Right atrium auricular region (tissue), 2 donors: ENCODE results near the gene PGBD4. TPM values are rescaled to one million over a fixed set of nuclear protein-coding genes. Genes with fewer than 3 reads are reported as not detected.

Source experiments
- DNase-seq: peaks from one replicate; pipeline ENCODE4 v3.0.0-alpha.2; 2019; ENCODE audit warnings: low spot score
- H3K27ac ChIP-seq, 2 donors: fragments of 200-600 bp; sonication (generic); 1 replicate in 1 of 2; 2 replicates in 1 of 2; pipeline ENCODE4 v1.5.1; 2016 to 2019
- H3K27me3 ChIP-seq, 2 donors: fragments of 200-600 bp; sonication (generic); one replicate each; pipeline versions ENCODE4 v1.5.1 to v1.6.0; 2017 to 2019
- H3K36me3 ChIP-seq: fragments of 200-600 bp; sonication (generic); one replicate; pipeline ENCODE4 v1.5.1; 2016
- H3K4me1 ChIP-seq, 2 donors: fragments of 200-600 bp; sonication (generic); one replicate each; pipeline versions ENCODE4 v1.5.1 to v1.6.0; 2017 to 2019
- H3K4me3 ChIP-seq, 2 donors: fragments of 200-600 bp; sonication (generic); 1 replicate in 1 of 2; 2 replicates in 1 of 2; pipeline ENCODE4 v1.5.1; 2017 to 2019; ENCODE audit warnings: mild to moderate bottlenecking in 1 of 2, moderate library complexity in 1 of 2
- H3K9me3 ChIP-seq, 2 donors: fragments of 200-600 bp; sonication (generic); one replicate each; pipeline ENCODE4 v1.5.1; 2019
- total RNA-seq, 2 donors: library from RNA; depleted of rRNA; stranded (reverse); fragments of >200 nt; gene quantifications; one replicate each; pipeline ENCODE4 v1.1.0, GENCODE V29; 2016
- TF ChIP-seq, protein P1 (sequence below), 2 donors: fragments of 200-600 bp; sonication (generic); IDR thresholded peaks; one replicate each; pipeline ENCODE4 v1.5.1; 2019; ENCODE audit warnings: antibody characterized with exemption in 2 of 2

The PGBD4 gene
- total RNA-seq: 1 to 10 TPM; 2.0 to 2.3 TPM

DNA sequence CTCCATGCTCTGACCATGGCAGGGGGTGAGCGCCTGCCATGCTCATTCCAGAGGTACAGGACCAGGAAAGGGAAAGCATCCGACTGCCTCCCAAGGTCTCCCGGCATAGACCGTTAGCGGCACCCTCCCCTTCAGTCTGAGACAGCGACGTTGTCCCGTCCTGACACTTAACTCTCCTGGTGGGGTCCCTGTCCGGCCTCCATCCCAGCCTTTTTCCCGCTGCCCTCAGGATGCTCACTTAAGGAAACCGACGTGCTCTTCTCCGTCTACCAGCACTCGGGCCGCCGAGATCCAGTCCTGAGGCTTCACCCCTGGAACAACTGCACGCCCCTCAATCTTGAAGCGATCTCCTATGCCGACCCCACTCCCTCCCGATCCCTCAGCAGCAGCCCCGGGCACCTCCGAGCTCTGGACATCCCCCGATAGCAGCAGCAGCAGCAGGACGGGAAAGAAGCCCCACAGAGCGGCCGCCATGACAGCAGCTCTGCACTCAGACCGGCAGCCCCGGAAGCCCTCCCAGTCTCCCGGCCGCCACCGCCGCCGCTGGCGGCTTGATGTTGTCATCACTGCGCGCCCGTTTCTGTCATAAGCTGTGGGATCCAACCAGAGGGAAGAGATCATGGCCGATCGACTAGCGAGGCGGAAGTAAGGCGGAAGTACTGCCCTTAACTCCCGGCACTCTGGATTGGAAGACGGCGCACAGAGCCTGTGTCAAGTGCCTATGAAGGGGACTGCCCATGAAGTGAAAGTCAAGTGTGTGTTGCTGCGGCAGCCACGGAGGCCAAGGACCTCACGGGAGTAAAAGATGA lies at the start of gene PGBD4, which contains the start of gene EMC7:
PGBD4 (plus strand) TSS at position 718 of the 809 bp plus-strand sequence. CDS start 449 bp downstream, outside the sequence.
EMC7 (minus strand) TSS at position 497 of the 809 bp plus-strand sequence; CDS start at position 474, 23 bp downstream.
- peak; percentile 99 for DNase-seq
- TF ChIP-seq, protein P1, sequence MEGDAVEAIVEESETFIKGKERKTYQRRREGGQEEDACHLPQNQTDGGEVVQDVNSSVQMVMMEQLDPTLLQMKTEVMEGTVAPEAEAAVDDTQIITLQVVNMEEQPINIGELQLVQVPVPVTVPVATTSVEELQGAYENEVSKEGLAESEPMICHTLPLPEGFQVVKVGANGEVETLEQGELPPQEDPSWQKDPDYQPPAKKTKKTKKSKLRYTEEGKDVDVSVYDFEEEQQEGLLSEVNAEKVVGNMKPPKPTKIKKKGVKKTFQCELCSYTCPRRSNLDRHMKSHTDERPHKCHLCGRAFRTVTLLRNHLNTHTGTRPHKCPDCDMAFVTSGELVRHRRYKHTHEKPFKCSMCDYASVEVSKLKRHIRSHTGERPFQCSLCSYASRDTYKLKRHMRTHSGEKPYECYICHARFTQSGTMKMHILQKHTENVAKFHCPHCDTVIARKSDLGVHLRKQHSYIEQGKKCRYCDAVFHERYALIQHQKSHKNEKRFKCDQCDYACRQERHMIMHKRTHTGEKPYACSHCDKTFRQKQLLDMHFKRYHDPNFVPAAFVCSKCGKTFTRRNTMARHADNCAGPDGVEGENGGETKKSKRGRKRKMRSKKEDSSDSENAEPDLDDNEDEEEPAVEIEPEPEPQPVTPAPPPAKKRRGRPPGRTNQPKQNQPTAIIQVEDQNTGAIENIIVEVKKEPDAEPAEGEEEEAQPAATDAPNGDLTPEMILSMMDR (IDR thresholded peaks at IDR 0.05): no peak
- no peaks in the 10 kb centered on the region for H3K27me3 ChIP-seq
- H3K4me1 ChIP-seq: peaks cover 0 to 26% of the 10 kb centered on the region in 2 donors
- no peaks in the 10 kb centered on the region for H3K9me3 ChIP-seq
- peak within 1 kb of the TSS; percentile 80 to 85 for H3K27ac ChIP-seq
- no peaks in the 10 kb centered on the region for H3K36me3 ChIP-seq
- peak within 1 kb of the TSS; percentile 79 to 86 for H3K4me3 ChIP-seq

DNA sequence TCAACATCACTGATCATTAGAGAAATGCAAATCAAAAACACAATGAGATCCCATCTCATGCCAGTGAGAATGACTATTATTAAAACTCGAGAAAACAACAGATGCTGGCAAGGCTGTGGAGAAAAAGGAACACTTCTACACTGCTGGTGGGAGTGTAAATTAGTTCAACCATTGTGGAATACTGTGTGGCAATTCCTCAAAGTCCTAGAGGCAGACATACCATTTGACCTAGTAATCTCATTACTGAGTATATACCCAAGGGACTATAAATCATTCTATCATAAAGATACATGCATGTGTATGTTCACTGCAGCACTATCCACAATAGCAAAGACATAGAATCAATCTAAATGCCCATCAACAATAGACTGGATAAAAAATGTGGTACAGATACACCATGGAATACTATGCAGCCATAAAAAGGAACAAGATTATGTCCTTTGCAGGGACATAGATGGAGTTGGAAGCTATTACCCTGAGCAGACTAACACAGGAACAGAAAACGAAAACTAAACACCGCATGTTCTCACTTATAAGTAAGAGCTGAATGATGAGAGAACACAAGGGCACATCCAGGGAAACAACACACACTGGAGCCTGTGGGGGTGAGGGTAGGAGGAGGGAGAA lies 47.7 kb upstream of the PGBD4 start:
- no peaks in the 10 kb centered on the region for H3K27me3 ChIP-seq
- TF ChIP-seq, protein P1 (IDR thresholded peaks at IDR 0.05): no peak
- no peaks in the 10 kb centered on the region for H3K4me1 ChIP-seq
- no peaks in the 10 kb centered on the region for H3K36me3 ChIP-seq
- H3K9me3 ChIP-seq: peaks cover 0 to 25% of the 10 kb centered on the region in 2 donors
- H3K4me3 ChIP-seq: no peak overlapping the region
- DNase-seq: no peak
- no peak overlapping the region for H3K27ac ChIP-seq

DNA sequence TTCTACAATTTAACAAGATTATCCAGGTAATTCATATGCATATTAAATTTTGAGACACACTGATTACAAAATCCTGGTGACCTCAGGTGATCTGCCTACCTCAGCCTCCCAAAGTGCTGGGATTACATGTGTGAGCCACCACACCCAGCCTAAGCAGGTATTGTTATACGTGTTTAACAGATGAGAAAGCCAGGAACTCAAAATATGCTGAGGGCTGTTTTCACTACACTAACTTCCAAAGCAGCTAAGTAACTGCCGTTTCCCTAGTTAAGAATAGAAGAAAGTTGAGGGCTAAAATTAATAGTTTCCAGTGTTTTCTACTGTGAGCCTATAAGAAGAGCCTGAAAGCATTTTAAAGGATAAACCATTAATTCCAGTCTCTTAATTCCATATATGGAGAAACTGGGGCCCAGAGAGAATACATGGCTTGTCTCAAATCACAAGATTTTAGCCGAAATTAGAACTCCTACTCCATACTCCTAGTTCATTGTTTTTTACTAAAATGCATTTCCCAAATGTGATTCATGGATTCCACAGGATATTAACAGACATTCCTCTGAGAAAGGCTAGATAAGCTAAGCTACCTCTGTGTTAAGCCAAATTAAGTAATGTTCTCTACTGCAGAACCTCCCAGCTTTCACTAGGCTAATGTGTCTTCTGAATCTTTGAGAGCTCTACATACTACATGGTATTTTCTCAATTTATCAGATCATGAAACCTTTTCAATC lies 45.9 kb upstream of the PGBD4 start:
- Histone ChIP-seq H3K4me1 (no peaks in the 10 kb centered on the region), H3K36me3 (no peaks in the 10 kb centered on the region), H3K27me3 (no peaks in the 10 kb centered on the region), H3K4me3 (no peak overlapping the region), H3K27ac (peak overlapping the region; percentile 31 to 56), H3K9me3 (peaks cover 0 to 15% of the 10 kb centered on the region in 2 donors)
- DNase-seq: no peak
- TF ChIP-seq, protein P1 (IDR thresholded peaks at IDR 0.05): no peak

DNA sequence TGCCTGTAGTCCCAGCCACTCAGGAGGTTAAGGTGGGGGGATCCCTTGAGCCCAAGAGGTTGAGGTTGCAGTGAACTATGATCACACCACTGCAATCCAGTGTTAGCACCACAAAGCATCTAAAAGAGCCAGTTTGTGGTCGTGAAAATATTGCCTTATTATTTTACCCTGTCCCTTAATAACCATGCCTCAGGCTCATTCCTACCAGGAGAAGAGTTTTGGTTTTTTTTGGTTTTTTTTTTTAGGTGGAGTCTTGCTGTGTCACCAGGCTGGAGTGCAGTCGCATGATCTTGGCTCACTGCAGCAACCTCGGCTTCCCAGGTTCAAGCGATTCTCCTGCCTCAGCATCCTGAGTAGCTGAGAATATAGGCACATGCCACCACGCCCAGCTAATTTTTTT lies 45.0 kb upstream of the PGBD4 start:
- H3K9me3 ChIP-seq: peaks cover 0 to 6% of the 10 kb centered on the region in 2 donors
- TF ChIP-seq, protein P1 (IDR thresholded peaks at IDR 0.05): no peak
- no peaks in the 10 kb centered on the region for H3K27me3 ChIP-seq
- peak overlapping the region; percentile 31 to 56 for H3K27ac ChIP-seq
- H3K4me3 ChIP-seq: no peak overlapping the region
- H3K36me3 ChIP-seq: no peaks in the 10 kb centered on the region
- no peak for DNase-seq
- no peaks in the 10 kb centered on the region for H3K4me1 ChIP-seq

DNA sequence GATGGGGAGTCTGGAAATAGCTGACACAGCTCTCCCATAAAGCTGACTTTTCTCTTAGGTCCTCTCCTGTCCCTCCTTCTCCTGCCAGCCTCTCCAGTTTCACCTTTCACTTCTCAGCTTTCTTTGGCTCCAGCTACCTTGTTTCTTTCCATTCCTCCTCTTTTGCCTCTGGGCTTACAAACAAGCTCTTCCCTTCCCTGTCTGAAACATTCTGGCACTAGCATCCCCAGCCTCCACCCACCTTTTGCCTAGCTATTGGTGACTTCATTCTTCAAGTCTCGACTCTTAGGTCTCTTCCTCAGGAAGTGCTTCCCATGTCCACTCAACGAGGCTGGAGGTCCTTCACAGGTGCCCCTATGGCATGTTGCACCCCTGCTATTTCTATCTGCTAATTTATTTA lies 42.4 kb upstream of the PGBD4 start:
- H3K27me3 ChIP-seq: no peaks in the 10 kb centered on the region
- no peak overlapping the region for H3K27ac ChIP-seq
- no peak overlapping the region for H3K4me3 ChIP-seq
- no peak for DNase-seq
- no peaks in the 10 kb centered on the region for H3K4me1 ChIP-seq
- TF ChIP-seq, protein P1 (IDR thresholded peaks at IDR 0.05): no peak
- H3K36me3 ChIP-seq: no peaks in the 10 kb centered on the region
- H3K9me3 ChIP-seq: no peaks in the 10 kb centered on the region
